MM.1S (cell line): ENCODE measurements around the gene LHFPL2.

ENCODE experiments used
- EZH2 ChIP-seq: fragments of 300-600 bp; sonication (generic); optimal IDR thresholded peaks from 2 replicates; pipeline ENCODE3; 2017; ENCODE audit warnings: low read depth, mild to moderate bottlenecking, antibody characterized with exemption, low read length, mixed read lengths
- EZH2phosphoT487 ChIP-seq: fragments of 300-600 bp; sonication (generic); IDR thresholded peaks from 2 replicates; pipeline ENCODE4 v1.6.1; 2018; ENCODE audit warnings: antibody characterized with exemption, low read length
- TF ChIP-seq, protein P1 (sequence below): fragments of 300-600 bp; sonication (generic); IDR thresholded peaks from 2 replicates; pipeline ENCODE4 v1.5.1; 2016; ENCODE audit warnings: antibody characterized with exemption, low read length, mixed read lengths

DNA sequence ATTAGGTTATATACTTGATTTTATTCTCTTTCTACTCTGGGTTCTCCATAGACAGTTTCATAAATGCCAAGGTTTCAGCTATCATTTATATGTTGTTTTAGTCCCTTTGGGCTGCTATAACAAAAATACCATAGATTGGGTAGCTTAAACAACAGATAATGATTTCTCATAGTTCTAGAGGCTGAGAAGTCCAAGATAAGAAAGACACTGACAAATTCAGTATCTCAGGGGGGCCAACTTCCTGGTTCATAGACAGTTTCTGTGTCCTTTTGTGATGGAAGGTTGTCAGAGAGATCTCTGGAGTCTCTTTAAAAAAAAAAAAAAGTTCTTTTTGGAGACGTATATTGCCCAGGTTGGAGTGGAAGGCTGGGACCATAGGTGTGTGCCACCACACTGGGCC is 174.8 kb downstream of the LHFPL2 start:
- TF ChIP-seq, protein P1, sequence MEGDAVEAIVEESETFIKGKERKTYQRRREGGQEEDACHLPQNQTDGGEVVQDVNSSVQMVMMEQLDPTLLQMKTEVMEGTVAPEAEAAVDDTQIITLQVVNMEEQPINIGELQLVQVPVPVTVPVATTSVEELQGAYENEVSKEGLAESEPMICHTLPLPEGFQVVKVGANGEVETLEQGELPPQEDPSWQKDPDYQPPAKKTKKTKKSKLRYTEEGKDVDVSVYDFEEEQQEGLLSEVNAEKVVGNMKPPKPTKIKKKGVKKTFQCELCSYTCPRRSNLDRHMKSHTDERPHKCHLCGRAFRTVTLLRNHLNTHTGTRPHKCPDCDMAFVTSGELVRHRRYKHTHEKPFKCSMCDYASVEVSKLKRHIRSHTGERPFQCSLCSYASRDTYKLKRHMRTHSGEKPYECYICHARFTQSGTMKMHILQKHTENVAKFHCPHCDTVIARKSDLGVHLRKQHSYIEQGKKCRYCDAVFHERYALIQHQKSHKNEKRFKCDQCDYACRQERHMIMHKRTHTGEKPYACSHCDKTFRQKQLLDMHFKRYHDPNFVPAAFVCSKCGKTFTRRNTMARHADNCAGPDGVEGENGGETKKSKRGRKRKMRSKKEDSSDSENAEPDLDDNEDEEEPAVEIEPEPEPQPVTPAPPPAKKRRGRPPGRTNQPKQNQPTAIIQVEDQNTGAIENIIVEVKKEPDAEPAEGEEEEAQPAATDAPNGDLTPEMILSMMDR, result no peak
- no peak for TF ChIP-seq EZH2phosphoT487
- no peak for TF ChIP-seq EZH2
